Activated CD4-positive, alpha-beta T cell treated with anti-CD3 and anti-CD28 coated beads for 24 hours (primary cell): ENCODE measurements around the gene SMIM12.

Experiments
- DNase-seq, 2 donors: peaks; one replicate each; pipeline ENCODE4 v3.0.0-alpha.2; 2020; ENCODE audit warnings: low read depth in 2 of 2

SMIM12 gene, protein sequence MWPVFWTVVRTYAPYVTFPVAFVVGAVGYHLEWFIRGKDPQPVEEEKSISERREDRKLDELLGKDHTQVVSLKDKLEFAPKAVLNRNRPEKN

DNA sequence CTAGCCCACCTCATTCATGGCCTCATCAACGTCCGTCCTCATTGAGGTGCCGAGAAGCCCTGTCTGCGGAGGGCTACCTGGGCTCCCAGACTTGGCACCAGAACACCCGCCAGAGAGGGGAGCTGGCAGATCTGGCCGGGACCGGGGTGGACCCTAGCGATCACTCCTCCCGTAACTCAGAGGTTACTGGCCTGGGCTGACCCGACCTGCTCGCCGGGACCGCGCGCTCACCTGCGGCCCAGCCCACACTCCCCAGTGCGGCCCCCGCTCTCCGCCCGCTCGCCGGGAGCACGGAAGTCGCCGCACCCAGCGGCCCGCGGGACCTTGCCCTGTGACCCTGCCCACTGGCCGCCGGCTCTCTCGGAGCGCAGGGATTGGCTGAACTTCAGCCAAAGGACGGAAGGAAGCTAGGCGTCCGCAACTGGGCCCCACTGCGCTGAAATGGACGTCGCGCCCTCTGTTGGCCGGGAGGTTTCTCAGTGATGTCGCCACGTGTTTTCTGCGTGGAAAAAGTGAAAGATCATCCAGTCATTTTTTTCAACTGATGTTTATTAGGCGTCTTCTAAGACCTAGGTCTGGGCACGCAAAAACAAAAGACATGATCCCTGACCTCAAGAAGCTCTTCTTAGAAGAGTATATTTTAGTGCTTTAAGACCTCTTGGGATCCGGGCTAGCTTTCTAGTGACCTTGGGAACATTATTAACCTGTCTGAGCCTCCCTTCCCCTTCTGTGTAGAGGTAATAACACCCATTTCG is at the start of gene SMIM12:
SMIM12 (minus strand) TSS at position 304 of the 755 bp plus-strand sequence. CDS start 3,772 bp downstream, outside the sequence.
- peak; percentile 87 to 93 for DNase-seq

DNA sequence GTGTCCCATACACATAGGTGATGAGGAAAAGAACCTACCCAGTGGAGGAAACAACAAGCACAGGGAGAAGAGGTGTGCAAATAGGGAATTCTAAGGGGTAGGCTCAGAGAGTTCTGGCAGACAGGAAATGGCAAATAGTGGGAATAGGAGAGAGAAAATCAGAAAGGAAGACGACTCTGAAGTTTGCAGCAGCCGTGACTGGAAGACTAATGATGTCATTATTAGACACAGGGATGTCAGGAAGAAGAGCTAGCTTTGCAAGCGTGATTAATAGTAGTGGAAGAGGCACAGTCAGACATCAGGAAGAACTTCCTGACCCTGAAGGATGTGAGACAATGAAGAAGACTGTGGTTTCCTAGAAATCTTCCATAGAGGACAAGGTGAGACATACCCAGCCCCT is 48.8 kb upstream of the SMIM12 start:
- DNase-seq = no peak

GRCh38 chr1:34907487-34908090 is 48.0 kb upstream of the SMIM12 start:
- DNase-seq = no peak

- no peak for DNase-seq
Measured at GRCh38 chr1:34906756-34907155, 47.2 kb upstream of the SMIM12 start.

DNA sequence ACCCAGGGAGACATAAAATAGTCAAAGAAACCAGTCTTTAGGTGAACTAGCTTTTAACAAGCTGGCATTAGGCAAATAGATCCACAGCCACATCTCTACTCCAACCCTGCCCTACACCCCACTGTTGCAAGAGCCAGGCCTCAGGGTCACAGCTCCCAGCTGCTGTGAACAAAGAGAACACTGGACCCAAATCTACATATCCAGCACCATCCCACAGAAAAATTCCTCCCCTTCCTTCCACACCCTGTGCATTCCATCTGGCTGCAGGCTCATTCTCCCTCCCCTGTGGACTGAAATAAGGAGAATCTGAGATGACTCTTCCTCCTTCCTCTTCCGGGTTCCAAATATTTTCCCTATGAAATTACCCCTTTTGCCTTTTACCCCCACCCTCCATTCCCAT is 46.7 kb upstream of the SMIM12 start:
- no peak for DNase-seq

GRCh38 chr1:34905098-34905459 is 45.5 kb upstream of the SMIM12 start:
- DNase-seq = no peak

- no peak for DNase-seq
Measured at GRCh38 chr1:34904236-34905097, 44.9 kb upstream of the SMIM12 start.

- no peak for DNase-seq
Measured at GRCh38 chr1:34901919-34902318, 42.4 kb upstream of the SMIM12 start.

DNA sequence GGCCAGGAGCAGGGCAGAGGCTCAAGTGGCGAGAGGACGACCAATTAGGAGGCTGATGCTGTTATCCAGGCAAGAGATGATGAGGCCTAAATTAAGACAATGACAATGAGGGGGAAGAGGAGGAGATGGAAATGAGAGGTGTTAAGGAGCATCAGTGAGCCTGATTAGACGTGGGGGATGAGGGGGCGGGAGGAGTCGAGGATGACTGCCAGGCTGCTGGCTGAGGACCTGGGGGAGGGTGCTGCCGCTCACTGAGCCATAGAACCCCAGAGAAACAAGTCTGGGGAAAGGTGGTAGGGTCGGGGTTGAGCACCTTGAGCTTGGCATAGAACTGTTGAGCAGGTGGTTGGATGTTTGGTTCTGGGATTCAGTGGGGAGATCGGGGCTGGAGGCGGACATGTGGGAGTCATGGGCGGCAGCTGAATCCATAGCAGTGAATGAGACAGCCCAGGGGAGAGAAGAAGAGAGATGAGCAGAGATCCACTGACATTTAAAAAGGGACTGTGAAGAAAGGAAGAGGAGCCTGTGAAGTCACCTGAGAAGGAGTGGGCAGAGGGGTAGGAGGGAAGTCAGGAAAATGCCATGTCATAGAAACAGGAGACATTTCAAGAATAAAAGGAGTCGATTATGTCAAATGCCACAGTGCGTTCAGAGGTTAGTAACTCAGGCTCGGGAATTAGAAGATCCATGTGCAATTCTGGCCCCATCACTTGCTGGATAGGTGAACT is 41.4 kb upstream of the SMIM12 start:
- DNase-seq = no peak

- DNase-seq = no peak
Measured at GRCh38 chr1:34899906-34900305, 40.4 kb upstream of the SMIM12 start.

DNA sequence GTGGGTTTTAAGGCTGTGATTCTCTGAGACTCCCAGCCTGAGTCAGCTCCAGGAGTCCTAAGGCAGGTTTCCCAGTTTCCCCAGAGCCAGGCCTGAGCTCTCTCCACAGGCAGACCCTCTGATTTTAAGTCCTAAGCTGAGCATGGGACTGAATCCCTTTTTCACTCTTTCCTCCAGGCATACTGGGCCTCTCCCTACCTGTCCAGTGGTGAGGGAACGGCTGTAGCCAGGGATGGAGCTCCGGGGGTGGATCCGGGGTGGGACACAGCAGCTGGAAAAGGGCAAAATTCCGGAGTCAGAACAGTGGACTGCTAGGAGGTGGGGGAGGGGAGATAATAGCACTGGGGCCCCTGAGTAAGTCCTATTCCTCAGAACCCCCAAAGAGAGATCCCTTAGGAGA is 39.9 kb upstream of the SMIM12 start:
- no peak for DNase-seq

- DNase-seq = no peak
Measured at GRCh38 chr1:34898330-34898761, 38.8 kb upstream of the SMIM12 start.

GRCh38 chr1:34896612-34897011 is 37.1 kb upstream of the SMIM12 start:
- no peak for DNase-seq

GRCh38 chr1:34889705-34890104 is 30.2 kb upstream of the SMIM12 start:
- DNase-seq = no peak

DNA sequence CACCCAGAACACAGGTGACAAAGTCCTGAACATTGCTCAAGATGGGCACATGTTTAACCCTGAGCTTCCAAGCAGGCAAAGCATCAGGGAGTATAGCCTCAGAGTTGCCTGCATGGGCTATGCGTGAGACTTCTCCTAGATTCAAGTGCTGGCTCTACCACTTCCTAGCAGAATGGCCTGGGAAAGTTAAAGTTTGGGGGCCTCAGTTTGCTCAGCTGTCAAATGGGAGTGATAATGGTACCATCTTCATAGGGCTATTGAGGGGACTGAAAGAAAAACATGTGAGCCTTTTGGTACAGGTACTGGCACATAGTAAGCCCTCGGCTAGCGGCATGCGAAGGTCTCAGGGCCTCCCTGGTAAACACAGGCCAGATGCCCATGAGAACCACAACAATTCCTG is 28.0 kb upstream of the SMIM12 start:
- DNase-seq = no peak

DNA sequence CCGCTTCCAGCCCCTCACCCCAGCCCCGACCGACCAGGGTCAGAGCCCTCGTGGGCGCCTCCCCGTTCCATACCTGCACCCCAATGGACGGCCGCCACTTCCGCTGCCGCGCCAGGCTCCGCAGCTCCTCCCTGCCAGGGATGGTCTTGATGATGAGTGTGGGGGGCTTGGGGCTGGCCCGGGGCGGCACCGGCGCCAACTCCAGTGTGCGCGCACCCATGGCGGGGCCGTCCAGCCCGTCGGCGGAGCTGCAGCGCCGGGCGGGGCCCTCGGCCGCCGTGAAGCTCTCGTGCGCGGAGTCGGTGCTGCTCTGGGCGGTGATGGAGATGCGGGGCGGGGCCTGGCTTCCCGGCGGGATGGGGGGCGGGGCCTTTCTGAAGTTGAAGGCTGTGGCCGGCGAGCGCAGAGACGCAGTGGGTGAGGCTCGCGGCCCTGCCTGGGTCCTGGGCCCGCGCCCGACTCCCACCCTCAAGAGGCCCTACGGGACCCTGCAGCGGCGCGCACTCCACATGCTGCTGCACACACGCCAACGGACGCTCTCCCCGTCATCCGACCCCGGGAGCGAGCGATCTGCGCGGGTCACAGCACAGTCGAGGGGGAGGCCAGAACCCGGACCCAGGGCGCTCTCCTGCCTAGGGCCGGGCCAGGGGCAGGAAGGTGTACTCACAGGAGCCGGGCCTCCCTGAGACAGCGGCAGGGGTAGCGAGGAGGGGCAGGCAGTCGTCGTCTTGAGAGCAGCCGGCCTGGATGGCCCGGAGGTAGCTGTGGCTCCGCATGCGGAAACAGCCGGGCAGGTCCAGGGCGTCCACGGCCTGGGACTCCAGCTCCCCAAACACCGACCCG is 26.1 kb upstream of the SMIM12 start:
- peak; percentile 49 to 65 for DNase-seq

DNA sequence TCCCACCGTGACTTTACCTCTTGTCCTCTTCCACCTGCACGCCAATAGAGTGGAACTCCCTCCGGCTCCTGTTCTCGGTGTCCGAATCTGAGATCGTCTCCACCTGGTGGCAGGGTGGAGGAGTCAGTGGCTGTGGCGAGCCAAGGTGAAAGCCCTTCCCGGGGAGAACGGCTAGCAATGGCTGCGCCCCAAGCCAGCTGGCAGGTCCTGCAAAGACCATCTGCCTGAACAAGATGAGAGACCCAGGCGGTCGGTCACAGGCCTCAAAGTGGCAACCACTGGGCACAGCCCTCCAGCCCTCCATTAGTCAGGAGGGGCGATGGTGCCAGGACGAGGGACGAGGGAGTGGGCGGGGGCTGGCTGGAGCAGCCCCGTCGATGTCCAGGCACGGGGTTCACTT is 25.4 kb upstream of the SMIM12 start:
- DNase-seq = no peak

DNA sequence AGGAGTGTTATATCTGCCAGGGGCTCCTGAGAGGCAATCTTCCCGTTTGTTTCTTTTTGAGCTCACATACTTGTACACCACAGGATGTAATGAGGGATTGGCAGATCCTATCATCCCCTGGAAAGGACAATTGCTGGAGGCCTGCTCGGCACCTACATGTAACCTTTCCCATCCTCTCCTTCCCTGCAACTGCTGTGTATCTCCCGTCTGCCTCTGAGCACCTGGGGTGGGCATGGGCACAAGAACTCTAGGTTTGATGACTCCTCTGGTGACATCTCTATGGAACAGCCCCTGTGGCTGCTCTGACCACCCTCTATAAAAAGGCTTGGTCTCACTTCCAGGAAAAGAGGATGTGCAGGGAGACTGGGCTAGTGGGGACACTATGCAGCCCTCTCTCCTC is 25.0 kb upstream of the SMIM12 start:
- DNase-seq = no peak

DNA sequence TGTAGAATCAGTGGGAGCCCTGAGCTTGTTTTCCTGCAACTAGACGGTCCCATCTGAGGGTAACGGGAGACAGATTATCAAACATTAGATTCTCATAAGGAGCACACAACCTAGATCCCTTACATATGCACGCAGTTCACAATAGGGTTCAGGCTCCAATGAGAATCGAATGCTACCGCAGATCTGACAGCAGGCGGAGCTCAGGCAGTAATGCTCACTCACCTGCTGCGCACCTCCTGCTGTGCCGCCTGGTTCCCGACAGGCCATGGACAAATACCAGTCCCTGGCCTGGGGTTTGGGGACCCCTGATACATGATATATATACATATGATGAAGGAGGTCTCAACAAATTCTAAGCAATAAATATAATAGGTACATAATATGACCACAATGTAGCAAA is 19.7 kb upstream of the SMIM12 start:
- DNase-seq = no peak

DNA sequence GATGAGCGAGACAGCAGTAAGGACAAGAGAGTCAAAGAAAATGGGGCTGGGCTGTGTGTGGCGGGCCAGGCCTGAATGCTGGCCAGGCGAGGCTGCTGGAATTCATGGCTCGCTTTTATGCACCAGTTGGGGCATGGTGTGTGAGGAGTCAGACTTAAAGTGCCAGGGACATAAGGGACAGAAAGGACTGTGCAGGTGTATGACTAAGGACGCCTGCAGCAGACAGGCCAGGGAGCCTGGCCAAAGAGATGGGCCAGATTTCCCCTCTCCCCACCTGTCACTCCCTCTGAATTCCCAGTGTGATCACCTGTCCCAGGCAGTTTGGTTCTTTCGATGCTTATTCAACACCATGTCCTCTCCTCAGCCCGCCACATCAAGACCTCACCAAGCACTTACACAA is 16.9 kb upstream of the SMIM12 start:
- no peak for DNase-seq
